Measurements from ENCODE around the gene ZBTB38. TPM values are rescaled to one million over a fixed set of nuclear protein-coding genes. Genes with fewer than 3 reads are reported as not detected.

The ZBTB38 gene
- total RNA-seq, 3 donors from 2014 or later = 126 to 238 (median 138) TPM

DNA sequence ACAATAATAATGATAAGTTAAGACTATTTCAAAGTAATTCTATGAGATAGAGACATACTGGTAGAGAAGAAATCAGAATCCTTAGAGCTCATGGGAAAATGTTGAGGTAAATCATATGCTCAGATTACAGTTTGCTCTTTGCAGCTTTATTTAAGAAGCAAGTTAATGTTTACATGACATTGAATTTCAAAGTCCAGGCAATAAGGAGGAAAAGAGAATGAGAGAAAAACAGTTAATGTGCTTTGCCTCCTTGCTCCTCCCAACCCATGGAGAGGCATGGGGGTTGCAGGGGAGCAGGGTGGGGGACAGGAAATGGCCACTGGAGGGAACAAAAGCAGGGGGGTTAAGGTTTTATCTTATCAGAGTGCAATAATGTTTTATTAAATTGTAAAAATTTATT lies 42.2 kb upstream of the ZBTB38 start:
- H3K27ac ChIP-seq = no peak overlapping the region
- H3K4me3 ChIP-seq = no peak overlapping the region
- DNase-seq (ENCODE audit: low spot score in 2 of 2) = no peak
- H3K9me3 ChIP-seq = no peaks in the 10 kb centered on the region
- no peaks in the 10 kb centered on the region for H3K4me1 ChIP-seq
- no peaks in the 10 kb centered on the region for H3K27me3 ChIP-seq
- TF ChIP-seq POLR2A (IDR thresholded peaks at IDR 0.05) = no peak
- H3K36me3 ChIP-seq = no peaks in the 10 kb centered on the region
- intact Hi-C loops (cut with DNase I; ENCODE audit: low total_unique reads) = no loop called here

- Histone ChIP-seq H3K36me3 (no peaks in the 10 kb centered on the region), H3K4me1 (no peaks in the 10 kb centered on the region), H3K27me3 (no peaks in the 10 kb centered on the region), H3K4me3 (no peak overlapping the region), H3K9me3 (no peaks in the 10 kb centered on the region), H3K27ac (no peak overlapping the region)
- TF ChIP-seq POLR2AphosphoS5 (IDR thresholded peaks at IDR 0.05) = no peak
- TF ChIP-seq POLR2A (IDR thresholded peaks at IDR 0.05) = no peak
- no peak for TF ChIP-seq CTCF (IDR thresholded peaks at IDR 0.05)
- DNase-seq (ENCODE audit: low spot score in 2 of 2) = no peak
- intact Hi-C loops (cut with DNase I; ENCODE audit: low total_unique reads) = no loop called here
These were observed 41.7 kb upstream of the ZBTB38 start for GRCh38 chr3:141326626-141327025.

GRCh38 chr3:141328286-141329166 lies 39.8 kb upstream of the ZBTB38 start:
- Histone ChIP-seq H3K4me3 (no peak overlapping the region), H3K4me1 (no peaks in the 10 kb centered on the region), H3K27me3 (no peaks in the 10 kb centered on the region), H3K36me3 (no peaks in the 10 kb centered on the region), H3K27ac (no peak overlapping the region), H3K9me3 (no peaks in the 10 kb centered on the region)
- DNase-seq (ENCODE audit: low spot score in 2 of 2) = no peak
- intact Hi-C loops (cut with DNase I; ENCODE audit: low total_unique reads) = no loop called here
- no peak for TF ChIP-seq CTCF (IDR thresholded peaks at IDR 0.05)
- TF ChIP-seq POLR2AphosphoS5 (IDR thresholded peaks at IDR 0.05) = no peak
- TF ChIP-seq POLR2A (IDR thresholded peaks at IDR 0.05) = no peak

- intact Hi-C loops (cut with DNase I; ENCODE audit: low total_unique reads) = no loop called here
- no peak for DNase-seq (ENCODE audit: low spot score in 2 of 2)
- H3K4me3 ChIP-seq = no peak overlapping the region
- no peaks in the 10 kb centered on the region for H3K9me3 ChIP-seq
- no peaks in the 10 kb centered on the region for H3K4me1 ChIP-seq
- H3K27me3 ChIP-seq = no peaks in the 10 kb centered on the region
- H3K27ac ChIP-seq = no peak overlapping the region
- no peaks in the 10 kb centered on the region for H3K36me3 ChIP-seq
- TF ChIP-seq POLR2A (IDR thresholded peaks at IDR 0.05) (no peak), POLR2AphosphoS5 (IDR thresholded peaks at IDR 0.05) (no peak), CTCF (IDR thresholded peaks at IDR 0.05) (no peak)
These were observed 38.1 kb upstream of the ZBTB38 start for GRCh38 chr3:141330235-141330634.

DNA sequence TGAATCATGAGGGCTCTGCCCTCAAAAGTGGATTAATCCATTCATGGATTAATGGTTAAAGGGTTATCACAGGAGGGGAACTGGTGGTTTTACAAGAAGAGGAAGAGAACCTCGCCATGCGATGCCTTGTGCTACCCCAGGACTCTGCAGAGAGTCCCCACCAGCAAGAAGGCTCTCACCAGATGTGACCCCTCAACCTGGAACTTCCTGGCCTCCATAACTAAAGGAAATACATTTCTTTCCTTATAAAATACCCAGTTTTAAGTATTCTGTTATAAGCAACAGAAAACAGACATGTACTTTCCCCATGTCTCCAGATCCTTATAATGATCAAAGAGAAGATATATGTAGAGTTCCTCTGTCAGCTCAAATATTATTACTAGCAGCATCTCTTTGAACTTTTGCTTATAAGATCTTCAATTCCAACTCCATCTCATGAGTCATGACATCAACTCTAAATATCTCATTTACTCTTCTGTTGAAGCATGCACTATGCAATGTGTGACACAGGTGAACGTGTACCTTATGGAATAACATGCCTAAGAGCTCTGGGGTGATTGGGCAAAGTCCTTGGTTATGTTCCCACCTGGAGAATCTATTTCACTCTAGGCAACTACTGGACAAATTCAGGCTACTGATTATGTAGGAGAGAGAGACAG lies 37.5 kb upstream of the ZBTB38 start:
- TF ChIP-seq CTCF (IDR thresholded peaks at IDR 0.05) (no peak), POLR2A (IDR thresholded peaks at IDR 0.05) (no peak), POLR2AphosphoS5 (IDR thresholded peaks at IDR 0.05) (no peak)
- intact Hi-C loops (cut with DNase I; ENCODE audit: low total_unique reads) = no loop called here
- no peak overlapping the region for H3K4me3 ChIP-seq
- peak overlapping the region in 1 of 2 donors; percentile 8 for H3K27ac ChIP-seq
- no peaks in the 10 kb centered on the region for H3K9me3 ChIP-seq
- no peaks in the 10 kb centered on the region for H3K27me3 ChIP-seq
- DNase-seq (ENCODE audit: low spot score in 2 of 2) = no peak
- H3K36me3 ChIP-seq = no peaks in the 10 kb centered on the region
- H3K4me1 ChIP-seq = no peaks in the 10 kb centered on the region

All from breast epithelium (tissue), 4 donors.